Measurements from ENCODE around the gene TUFT1.

Gene TUFT1, protein sequence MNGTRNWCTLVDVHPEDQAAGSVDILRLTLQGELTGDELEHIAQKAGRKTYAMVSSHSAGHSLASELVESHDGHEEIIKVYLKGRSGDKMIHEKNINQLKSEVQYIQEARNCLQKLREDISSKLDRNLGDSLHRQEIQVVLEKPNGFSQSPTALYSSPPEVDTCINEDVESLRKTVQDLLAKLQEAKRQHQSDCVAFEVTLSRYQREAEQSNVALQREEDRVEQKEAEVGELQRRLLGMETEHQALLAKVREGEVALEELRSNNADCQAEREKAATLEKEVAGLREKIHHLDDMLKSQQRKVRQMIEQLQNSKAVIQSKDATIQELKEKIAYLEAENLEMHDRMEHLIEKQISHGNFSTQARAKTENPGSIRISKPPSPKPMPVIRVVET

DNA sequence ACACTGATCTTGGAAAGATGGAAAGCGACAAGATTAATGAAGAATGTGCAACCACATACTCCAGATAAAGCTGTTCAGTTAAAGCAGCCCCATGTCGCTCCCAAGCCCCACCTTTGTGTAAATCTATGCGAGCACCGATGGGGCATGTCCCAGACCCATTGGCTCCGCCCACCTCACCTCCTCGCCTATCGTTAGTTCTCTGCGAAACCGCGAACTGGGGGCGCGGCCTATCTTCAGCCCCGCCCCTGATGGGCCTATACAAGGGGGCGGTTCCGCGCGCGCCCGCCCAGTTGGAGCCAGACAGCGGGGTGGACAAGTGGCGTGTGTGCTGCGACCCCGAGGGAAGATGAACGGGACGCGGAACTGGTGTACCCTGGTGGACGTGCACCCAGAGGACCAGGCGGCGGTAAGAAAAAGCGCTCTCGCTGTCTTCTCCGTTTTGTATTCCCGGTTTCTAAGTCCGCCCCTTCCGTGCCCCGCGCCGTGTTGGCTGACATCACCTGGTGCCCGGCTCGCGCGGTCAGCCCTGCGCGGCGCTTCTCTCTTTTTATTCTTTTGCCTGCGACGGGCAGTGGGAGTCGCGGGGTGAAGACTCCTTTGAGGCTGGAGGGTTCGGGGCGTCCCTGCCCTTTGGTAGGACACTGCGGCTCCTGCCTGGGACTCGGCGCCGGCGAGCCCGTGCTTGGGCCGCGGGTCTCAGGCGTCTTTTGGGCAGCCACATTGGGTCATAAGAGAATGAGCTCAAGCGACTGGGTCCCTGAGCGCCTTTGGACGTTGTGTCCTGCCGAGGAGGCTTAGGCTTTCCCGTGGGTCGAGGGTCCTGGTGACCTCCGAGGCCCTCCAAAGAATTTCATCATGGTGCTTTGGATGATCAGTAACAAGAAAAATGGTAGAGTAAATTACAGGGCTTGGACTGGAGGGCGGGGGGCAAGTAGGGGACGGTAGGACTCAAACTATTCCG, at the start of gene TUFT1:
TSS of gene TUFT1 (plus strand) at position 289 of the 961 bp plus-strand sequence. CDS start at position 347, 58 bp downstream.
- DNase-seq, result peak; percentile 99

DNA sequence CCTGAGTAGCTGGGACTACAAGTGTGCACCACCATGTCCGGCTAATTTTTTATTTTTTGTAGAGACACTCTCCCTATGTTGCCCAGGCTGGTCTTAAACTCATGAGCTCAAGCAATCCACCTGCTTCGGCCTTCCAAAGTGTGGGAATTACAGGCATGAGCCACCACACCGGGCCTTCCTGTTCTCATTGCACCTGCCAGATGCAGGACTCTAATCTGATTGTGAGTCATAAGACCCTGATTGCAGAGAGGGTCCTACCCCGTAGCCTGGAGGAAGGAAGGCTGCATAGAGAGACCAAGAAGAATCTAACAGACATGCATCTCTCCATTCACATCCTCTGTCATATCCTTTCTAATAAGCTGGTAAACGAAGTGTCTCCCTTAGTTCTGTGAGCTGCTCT, 48.5 kb upstream of the TUFT1 start:
- no peak for DNase-seq

DNA sequence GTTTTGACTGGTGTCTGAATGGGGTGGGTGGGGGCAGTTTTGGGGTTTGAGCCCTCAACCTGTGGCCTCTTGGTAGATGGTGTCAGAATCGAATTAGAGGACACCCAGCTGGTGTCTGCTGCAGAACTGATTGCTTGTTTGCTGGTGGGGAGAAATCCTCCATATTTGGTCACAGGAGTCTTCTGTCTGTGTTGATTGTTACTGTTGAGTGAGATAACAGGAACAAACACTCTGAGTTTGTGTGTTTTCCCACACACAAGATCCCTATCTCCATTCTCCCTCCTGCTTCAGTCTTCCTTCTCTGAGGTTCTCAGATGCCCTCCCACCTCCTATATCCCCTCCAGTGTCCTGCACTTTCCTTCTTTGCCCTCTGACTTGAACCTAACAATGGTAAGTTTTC, 48.0 kb upstream of the TUFT1 start:
- DNase-seq, result no peak

DNA sequence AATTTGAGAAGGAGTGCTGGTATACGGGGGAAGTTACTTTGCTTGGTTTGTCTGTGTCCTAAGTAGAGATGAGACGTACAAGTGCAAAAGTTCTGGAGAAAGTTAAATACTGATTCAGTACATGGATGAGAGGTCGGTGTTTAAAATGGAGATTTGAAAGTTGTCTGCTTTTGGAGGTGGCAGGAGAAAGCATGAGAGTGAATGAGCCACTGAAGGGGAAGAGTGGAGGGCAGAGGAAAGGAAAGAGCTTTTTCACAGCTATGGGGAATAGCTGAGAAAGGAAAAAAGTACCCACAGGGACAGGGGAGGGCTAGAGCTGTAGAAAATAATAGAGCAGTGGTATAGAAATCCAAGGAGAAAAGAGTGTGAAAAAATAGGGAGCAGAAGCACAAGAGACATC, 47.1 kb upstream of the TUFT1 start:
- no peak for DNase-seq

DNA sequence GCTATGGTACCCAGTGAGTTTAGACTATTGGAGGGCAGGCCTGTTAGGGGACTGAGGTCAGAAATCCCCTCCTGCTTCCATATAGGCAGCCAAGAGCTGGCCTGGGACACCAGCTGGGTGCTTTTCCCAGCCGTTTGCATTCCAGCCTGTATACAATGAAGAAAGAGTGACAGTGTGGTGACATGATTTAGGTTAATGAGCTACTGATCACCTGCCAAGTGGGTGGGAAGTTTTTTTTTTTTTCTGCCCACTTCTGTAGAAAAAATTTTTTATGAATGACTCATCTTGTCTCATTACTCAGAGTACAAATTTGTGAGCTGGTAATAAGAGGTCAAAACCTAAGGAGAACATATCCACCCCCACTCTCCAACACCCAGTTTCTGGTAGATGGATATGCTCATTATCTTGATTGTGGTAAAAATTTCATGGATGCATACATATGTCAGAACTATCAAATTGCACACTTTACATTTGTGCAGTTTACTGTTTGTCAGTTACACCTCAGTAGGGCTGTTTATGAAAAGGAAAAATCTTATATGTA, 45.3 kb upstream of the TUFT1 start:
- DNase-seq, result peak; percentile 46

DNA sequence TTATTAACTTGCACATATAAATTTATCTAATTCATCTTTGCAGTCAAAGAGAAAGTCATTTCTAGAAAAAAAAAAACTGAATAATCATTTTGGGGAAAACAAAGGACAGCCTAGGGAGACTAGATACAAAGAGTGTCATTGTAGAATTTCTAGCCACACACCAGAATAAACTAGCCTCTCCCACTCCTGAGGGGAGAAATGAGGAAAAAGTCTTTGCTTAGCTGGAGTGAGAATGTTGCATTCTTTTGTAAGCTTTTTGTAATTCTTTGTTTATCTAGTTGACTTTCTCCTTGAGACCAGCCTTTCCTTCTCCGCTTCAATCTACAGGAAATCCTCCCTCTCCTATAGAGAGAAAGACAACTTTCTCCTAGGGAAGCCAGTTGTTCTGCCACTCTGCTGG, 44.8 kb upstream of the TUFT1 start:
- no peak for DNase-seq

DNA sequence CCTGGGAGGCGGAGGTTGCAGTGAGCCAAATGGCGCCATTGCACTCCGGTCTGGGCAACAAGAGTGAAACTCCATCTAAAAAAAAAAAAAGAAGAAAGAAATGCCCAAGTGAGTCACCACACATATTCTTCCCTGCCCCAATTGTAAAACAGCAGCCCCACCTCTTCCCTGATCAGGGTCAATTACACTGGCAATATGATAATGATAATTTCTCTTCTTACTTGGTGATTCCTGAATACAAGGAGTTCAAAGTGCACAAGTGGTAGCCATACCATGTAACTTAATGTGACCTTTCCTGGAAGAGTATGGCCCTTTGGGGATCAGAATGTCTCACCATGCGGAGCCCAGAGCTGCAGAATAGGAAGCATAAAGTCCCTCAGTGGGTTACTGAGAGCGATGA, 40.7 kb upstream of the TUFT1 start:
- DNase-seq, result no peak

DNA sequence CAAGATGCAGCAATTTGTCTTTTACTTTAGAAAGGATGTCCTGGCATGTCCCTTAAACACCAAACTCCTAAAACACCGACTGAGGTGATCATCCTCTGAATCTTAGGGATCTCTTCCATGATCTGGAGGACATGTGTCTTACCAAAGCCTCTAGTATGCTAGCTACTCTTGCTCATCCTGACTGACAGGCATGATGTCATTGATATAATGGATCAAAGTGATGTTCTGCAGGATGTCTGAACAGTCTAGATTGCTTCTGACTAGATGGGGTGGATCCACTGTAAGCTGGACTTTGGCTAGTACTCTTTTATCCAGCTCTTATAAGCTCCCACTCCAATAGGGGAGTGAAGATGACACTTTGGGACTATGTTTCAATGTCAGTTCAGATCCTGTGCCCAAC, 40.2 kb upstream of the TUFT1 start:
- no peak for DNase-seq

DNA sequence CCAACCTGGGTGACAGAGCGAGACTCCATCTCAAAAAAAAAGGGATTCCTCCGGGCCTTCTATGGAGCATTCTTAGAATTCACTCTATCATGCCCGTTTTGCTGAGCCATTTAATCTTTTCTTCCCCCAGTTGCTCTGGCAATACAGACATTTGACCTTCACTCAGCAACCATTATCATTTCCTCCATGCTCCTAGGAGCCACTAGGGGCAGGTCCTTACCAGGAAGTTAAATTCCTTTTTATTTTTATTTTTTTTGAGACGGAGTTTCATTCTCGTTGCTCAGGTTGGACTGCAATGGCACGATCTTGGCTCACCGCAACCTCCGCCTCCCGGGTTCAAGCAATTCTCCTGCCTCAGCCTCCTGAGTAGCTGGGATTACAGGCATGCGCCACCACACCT, 38.6 kb upstream of the TUFT1 start:
- peak; percentile 42 for DNase-seq

DNA sequence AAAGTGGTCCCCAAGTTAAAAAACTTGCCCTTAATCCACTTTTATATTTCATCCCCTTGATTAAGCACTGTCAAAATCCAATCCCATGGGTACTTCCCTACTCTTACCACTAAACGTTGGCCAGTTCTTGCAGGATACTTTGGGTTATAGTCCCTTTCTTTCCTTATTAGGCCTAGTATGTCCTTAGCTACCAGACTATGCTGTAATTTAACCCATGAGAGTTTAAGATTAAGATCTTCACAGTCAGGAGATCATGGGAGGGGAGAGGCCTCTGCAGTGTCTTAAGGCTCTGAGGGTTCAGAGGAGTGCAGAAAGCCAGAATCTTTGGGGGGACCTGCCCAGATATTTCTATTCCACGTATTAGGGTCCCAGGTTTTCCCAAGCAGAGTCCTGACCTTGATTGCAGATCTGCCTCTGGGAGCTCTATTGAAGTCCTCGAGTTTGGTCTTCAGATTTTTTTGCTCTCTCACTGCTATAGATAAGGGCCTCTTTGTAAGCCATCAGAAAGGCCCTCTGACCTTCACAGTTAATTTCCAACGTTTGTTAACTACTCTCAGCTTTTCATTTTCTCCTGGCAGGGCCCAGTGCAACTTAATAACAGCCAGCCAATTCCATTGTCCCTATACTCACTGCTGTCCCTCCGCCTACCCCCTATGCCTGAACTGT, 37.9 kb upstream of the TUFT1 start:
- DNase-seq, result no peak

DNA sequence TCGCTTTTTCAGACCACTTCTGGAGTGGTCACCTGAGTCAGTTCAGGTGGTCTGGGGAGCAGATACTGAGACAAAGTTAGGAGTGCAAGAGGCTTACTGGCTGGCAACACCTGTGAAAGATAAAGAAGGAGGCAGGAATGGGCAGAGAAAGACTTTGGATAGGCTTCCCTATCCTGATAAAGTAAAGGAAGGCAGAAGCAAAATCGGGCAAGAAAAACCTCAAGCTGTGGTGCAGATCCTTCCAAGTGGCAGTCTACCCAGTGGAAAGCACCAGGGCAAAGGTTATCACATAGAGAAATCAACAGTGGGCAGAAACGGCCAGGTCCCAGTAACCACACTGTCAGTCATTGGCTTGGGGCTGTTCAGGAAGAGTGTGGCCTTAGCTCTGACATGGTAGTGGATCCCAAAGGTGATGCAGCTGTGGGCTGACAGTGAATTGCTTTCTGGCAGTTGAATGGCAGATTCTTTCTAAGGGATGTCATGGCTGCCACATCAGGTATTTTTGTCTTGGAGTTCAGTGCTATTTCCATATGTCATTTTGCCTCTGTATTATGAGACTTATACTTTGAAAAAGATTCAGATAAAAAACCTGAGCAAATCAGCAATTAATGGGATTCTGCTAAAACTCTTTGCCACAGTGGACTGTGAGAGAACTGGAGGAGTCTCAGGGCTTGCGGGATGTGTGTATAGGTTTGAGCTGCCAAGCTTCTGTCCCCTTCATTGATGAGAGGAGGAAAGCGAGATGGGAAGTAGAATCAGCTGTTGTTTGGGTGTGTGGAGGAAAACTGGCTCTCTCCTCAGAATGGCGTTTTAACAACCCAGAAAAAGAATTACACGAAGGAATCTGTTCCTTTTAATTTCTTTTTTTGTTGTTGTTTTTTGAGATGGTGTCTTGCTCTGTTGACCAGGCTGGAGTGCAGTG, 37.0 kb upstream of the TUFT1 start:
- DNase-seq, result peak; percentile 23

DNA sequence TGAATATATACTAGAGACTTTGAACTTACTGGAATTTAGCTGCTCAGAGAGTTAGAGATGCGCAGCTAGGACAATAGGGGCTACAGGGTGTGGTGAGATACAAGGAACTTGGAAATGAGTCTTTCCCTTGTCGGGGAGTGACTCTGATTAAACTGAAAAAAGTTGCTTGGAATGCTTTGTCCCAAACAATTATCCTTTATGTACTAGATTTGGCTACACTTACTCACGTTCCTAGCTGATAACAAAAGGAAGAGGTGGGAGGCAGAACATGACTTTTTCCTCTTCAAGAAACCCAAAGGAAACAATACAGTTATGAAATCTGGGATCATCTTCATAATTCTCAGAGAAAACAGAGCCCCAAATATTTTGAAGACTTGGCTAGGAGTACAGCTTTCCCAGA, 35.9 kb upstream of the TUFT1 start:
- DNase-seq, result no peak

DNA sequence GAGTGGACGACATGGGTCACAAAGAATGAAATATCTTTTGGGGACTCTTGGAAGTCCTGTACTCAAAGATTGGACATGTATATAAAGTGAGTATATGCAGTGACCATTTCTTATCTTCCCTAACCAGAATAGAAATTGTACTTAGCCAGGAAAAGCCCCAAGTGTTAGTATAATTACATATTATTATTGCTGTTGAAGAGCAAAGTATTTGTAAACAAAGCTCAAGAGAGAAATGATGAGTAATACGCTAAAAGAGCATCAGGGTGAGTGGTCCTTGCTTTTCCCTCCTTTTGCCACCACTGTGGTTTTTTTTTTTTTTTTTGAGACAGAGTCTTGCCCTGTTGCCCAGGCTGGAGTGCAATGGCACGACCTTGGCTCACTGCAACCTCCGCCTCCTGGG, 35.4 kb upstream of the TUFT1 start:
- no peak for DNase-seq

DNA sequence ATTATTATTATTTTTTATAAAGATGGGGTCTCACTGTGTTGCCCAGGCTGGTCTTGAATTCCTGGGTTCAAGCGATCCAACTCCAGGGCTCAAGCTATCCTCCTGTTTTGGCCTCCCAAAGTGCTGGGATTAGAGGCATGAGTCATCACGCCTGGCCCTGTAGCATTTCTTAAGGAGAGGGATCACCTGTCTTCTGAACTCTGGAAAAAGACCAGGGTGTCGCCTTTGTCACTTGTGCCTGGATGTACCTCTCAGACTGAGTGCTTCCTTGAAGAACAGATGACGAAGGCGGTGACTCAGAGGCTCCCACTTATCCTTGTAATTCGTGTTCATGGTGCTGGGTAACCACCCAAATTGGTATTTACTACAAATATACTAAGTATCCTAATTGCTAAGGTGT, 31.3 kb upstream of the TUFT1 start:
- DNase-seq, result no peak

DNA sequence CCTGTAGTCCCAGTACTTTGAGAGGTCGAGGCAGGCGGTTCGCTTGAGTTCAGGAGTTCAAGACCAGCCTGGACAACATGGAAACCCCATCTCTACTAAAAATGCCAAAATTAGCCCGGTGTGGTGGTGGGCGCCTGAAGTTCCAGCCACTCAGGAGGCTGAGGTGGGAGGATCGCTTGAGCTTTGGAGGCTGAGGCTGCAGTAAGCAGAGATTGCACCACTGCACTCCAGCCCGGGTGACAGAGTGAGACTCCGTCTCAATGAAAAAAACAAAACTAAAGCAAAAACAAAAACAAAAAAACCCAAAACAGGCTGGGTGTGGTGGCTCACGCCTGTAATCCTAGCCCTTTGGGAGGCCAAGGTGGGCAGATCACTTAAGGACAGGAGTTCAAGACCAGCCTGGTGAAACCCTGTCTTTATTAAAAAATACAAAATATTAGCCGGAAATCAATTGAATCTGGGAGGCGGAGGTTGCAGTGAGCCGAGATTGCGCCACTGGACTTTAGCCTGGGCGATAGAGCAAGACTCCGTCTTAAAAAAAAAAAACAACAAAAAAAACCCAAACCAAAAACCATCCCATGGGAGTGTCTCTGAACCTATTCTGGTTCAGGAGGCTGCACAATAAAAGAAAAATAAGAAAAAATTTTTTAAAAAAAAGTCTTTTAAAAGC, 30.6 kb upstream of the TUFT1 start:
- DNase-seq, result no peak

DNA sequence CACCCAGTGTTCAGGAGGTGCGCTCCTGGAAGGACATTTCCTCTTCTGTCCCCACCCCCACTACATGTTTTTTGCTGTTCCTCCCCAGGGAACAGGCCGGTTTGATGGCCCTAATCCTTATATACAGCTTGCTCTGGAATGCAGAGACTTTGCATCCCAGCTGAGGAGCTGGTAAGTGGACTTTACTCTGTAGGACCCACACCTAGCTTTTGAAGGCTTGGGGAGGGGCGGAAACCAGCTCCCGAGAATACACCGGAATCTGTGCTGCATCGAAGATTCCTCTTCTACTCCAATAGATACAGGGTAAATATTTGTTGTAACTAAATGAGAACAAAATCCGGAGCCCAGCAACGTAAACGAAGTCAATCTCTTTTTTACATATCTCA, 30.1 kb upstream of the TUFT1 start:
- no peak for DNase-seq

DNA sequence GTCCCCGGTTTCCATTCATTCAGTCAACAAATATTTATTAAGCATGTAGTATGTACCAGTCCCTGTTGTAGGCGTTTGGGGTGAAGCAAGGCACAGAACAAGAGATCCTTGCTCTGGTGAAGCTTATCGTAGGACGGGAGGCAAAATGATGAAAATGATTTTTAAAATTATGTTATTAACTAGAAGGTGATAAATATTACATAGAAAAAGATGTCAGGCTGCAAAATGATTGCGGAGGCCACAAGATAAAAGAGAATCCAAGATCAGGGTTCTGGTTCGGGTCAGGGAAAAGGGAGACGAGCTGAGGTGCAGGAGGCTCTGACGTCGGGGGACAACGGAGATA, 29.5 kb upstream of the TUFT1 start:
- DNase-seq, result no peak

DNA sequence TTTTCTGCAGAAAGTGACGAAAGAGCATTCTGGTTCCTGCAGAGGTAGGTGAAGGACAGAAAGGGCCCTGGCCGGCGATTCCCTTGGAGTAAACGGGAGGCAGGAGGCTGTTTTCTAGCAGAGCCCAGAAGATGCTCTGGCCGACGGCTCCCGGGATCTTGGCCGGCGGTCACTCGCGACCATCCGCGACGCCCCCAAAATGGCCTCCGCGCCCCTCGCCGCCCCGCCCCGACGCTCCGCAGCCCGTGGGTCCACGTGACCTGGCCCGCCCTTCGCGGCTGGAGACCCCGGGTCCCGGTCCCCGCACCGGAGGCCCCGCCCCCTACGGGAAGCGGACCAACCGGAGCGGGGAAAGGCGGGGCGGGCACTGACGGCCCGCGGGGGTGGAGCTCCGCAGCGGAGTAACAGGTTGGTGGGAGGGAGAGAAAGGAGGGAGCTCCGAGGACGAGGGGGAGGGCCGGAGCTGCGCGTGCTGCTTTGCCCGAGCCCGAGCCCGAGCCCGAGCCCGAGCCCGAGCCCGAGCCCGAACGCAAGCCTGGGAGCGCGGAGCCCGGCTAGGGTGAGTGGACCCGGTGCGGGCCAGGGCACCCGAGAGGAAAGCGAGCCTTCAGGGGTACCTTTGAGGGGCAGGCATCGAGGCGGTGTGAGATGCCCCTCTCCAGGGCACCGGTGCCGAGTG, 29.0 kb upstream of the TUFT1 start, which contains the start of gene CGN:
TSS of gene CGN (plus strand) at position 431 of the 679 bp plus-strand sequence. CDS start 7,133 bp downstream, outside the sequence.
- peak; percentile 86 for DNase-seq

DNA sequence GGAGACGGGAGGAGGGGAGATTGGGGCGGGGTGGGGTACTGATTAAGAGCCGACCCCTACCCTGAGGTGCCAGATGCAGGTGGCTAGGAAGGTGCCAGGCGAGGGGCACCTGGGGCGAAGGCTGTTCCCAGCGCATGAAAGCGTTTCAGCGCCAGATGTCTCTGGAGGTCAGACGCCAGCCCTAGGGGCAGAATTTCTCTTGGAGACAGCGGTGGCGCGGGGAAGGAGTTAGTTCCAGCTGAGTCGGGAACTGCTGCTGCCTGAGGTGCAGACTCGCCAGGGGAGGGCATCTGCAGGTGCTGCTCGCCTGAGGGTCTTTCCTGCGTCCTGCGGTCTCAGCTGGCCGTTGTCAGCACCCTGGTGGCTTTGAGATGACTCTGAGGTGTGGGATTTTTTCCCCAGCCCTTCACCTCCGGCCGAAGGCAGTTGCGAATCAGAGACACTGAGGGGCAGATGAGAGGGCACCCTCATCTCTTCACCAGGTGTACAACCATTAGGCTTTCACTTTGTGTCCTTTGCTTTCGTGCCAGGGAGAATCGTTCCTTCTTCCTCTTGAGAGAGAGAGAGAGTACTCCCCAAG, 28.4 kb upstream of the TUFT1 start:
- DNase-seq, result peak; percentile 55

DNA sequence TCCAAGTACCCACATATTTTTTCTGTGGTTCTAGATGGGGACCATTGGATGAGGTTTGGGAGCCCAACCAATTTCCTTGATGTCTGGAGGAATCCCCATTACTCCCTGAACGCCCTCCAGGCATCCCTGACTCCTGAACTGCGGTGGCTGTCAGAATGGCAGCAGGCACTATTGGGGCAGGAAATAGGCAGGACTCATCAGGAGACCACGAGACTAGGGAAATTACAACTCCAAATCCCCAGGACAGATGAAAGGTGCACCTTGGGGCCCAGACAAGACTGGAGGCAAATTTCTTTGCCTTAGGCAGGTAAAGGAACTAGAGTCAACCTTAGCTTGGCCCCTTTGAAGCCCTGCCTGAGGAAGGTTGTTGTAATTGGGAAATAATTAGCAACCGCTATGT, 27.8 kb upstream of the TUFT1 start:
- DNase-seq, result no peak
